ENCODE measurements around the gene ACP7. TPM values are rescaled to one million over a fixed set of nuclear protein-coding genes. Genes with fewer than 3 reads are reported as not detected.
A peak's percentile ranks its signal among the peaks of the same experiment; 100 is the strongest.

Gene ACP7
- total RNA-seq, 1 experiment from 2014 or later = not detected

GRCh38 chr19:39154100-39154628 lies 70.0 kb downstream of the ACP7 start:
- H3K36me3 ChIP-seq = peaks cover 2% of the 10 kb centered on the region
- H3K4me3 ChIP-seq = no peak overlapping the region
- peaks cover 6% of the 10 kb centered on the region for H3K4me1 ChIP-seq
- H3K9me3 ChIP-seq (replicated peaks) = no peaks in the 10 kb centered on the region
- no peak for DNase-seq
- H3K27ac ChIP-seq = no peak overlapping the region
- H3K27me3 ChIP-seq = no peaks in the 10 kb centered on the region

GRCh38 chr19:39154629-39155100 lies 70.5 kb downstream of the ACP7 start:
- no peak overlapping the region for H3K4me3 ChIP-seq
- H3K27me3 ChIP-seq = no peaks in the 10 kb centered on the region
- H3K36me3 ChIP-seq = no peaks in the 10 kb centered on the region
- no peak overlapping the region for H3K27ac ChIP-seq
- no peak for DNase-seq
- H3K4me1 ChIP-seq = peaks cover 6% of the 10 kb centered on the region
- no peaks in the 10 kb centered on the region for H3K9me3 ChIP-seq (replicated peaks)

GRCh38 chr19:39155114-39155700 lies 71.0 kb downstream of the ACP7 start:
- H3K9me3 ChIP-seq (replicated peaks) = no peaks in the 10 kb centered on the region
- H3K27ac ChIP-seq = no peak overlapping the region
- H3K27me3 ChIP-seq = no peaks in the 10 kb centered on the region
- no peak for DNase-seq
- H3K36me3 ChIP-seq = no peaks in the 10 kb centered on the region
- H3K4me1 ChIP-seq = peaks cover 6% of the 10 kb centered on the region
- H3K4me3 ChIP-seq = no peak overlapping the region

- Histone ChIP-seq H3K27ac (no peak overlapping the region), H3K27me3 (no peaks in the 10 kb centered on the region), H3K4me1 (peaks cover 6% of the 10 kb centered on the region), H3K9me3 (replicated peaks) (no peaks in the 10 kb centered on the region), H3K36me3 (no peaks in the 10 kb centered on the region), H3K4me3 (no peak overlapping the region)
- DNase-seq = no peak
Measured at GRCh38 chr19:39155741-39156140, 71.6 kb downstream of the ACP7 start.

GRCh38 chr19:39156326-39157230 lies 72.4 kb downstream of the ACP7 start:
- Histone ChIP-seq H3K4me1 (peaks cover under 1% of the 10 kb centered on the region; the same call in 1 of the 2 replicates), H3K27me3 (no peaks in the 10 kb centered on the region), H3K36me3 (no peaks in the 10 kb centered on the region), H3K4me3 (no peak overlapping the region), H3K27ac (no peak overlapping the region), H3K9me3 (replicated peaks) (no peaks in the 10 kb centered on the region)
- DNase-seq = no peak

- no peaks in the 10 kb centered on the region for H3K27me3 ChIP-seq
- no peaks in the 10 kb centered on the region for H3K4me1 ChIP-seq
- no peaks in the 10 kb centered on the region for H3K36me3 ChIP-seq
- H3K9me3 ChIP-seq (replicated peaks) = no peaks in the 10 kb centered on the region
- no peak for DNase-seq
- no peak overlapping the region for H3K4me3 ChIP-seq
- H3K27ac ChIP-seq = no peak overlapping the region
Measured at GRCh38 chr19:39157275-39157996, 73.3 kb downstream of the ACP7 start.

- no peak for DNase-seq
- Histone ChIP-seq H3K4me1 (no peaks in the 10 kb centered on the region), H3K9me3 (replicated peaks) (no peaks in the 10 kb centered on the region), H3K27ac (no peak overlapping the region), H3K36me3 (no peaks in the 10 kb centered on the region), H3K4me3 (no peak overlapping the region), H3K27me3 (no peaks in the 10 kb centered on the region)
Measured at GRCh38 chr19:39157997-39158389, 73.8 kb downstream of the ACP7 start.

GRCh38 chr19:39158646-39159260 lies 74.6 kb downstream of the ACP7 start:
- H3K4me3 ChIP-seq = no peak overlapping the region
- no peaks in the 10 kb centered on the region for H3K4me1 ChIP-seq
- H3K27me3 ChIP-seq = no peaks in the 10 kb centered on the region
- H3K36me3 ChIP-seq = no peaks in the 10 kb centered on the region
- DNase-seq = no peak
- no peaks in the 10 kb centered on the region for H3K9me3 ChIP-seq (replicated peaks)
- no peak overlapping the region for H3K27ac ChIP-seq

- H3K27me3 ChIP-seq = no peaks in the 10 kb centered on the region
- DNase-seq = peak in 1 of 2 experiments; percentile 40
- H3K4me1 ChIP-seq = no peaks in the 10 kb centered on the region
- no peaks in the 10 kb centered on the region for H3K36me3 ChIP-seq
- no peak overlapping the region for H3K27ac ChIP-seq
- no peak overlapping the region for H3K4me3 ChIP-seq
- H3K9me3 ChIP-seq (replicated peaks) = no peaks in the 10 kb centered on the region
Measured at GRCh38 chr19:39160523-39160861, 76.3 kb downstream of the ACP7 start.

Other genes with a start within 250 kb of the ACP7 start
- gene HNRNPL, start 234.4 kb upstream of the ACP7 start, total RNA-seq (2014; rRNA removed; shearing (Covaris generic)) = 454 and 471 TPM in 2 replicates
- gene RINL, start 206.1 kb upstream of the ACP7 start, total RNA-seq (2014; rRNA removed; shearing (Covaris generic)) = 0.35 and 0.79 TPM in 2 replicates
- gene SIRT2, start 184.8 kb upstream of the ACP7 start, total RNA-seq (2014; rRNA removed; shearing (Covaris generic)) = 42.1 and 44.6 TPM in 2 replicates
- gene NFKBIB, start 184.4 kb upstream of the ACP7 start, total RNA-seq (2014; rRNA removed; shearing (Covaris generic)) = 29.5 and 29.7 TPM in 2 replicates
- 0.43 and 0.79 TPM in 2 replicates for gene CCER2, start 172.2 kb upstream of the ACP7 start, total RNA-seq (2014; rRNA removed; shearing (Covaris generic))
- gene SARS2, start 153.6 kb upstream of the ACP7 start, total RNA-seq (2014; rRNA removed; shearing (Covaris generic)) = 20.0 and 25.7 TPM in 2 replicates
- gene MRPS12, start 153.4 kb upstream of the ACP7 start, total RNA-seq (2014; rRNA removed; shearing (Covaris generic)) = 54.0 and 63.8 TPM in 2 replicates
- 4.6 and 5.3 TPM in 2 replicates for gene FBXO17, start 108.6 kb upstream of the ACP7 start, total RNA-seq (2014; rRNA removed; shearing (Covaris generic))
- 0.71 and 1.0 TPM in 2 replicates for gene FBXO27, start 51.8 kb upstream of the ACP7 start, total RNA-seq (2014; rRNA removed; shearing (Covaris generic))
- gene PAK4, start 41.4 kb downstream of the ACP7 start, total RNA-seq (2014; rRNA removed; shearing (Covaris generic)) = 9.1 and 11.6 TPM in 2 replicates
- gene NCCRP1, start 112.6 kb downstream of the ACP7 start, total RNA-seq (2014; rRNA removed; shearing (Covaris generic)) = 7.6 and 7.8 TPM in 2 replicates
- not detected in 2 replicates for gene SYCN, start 119.9 kb downstream of the ACP7 start, total RNA-seq (2014; rRNA removed; shearing (Covaris generic))
- gene IFNL3, start 160.6 kb downstream of the ACP7 start, total RNA-seq (2014; rRNA removed; shearing (Covaris generic)) = not detected in 2 replicates
- gene IFNL4, start 164.5 kb downstream of the ACP7 start, total RNA-seq (2014; rRNA removed; shearing (Covaris generic)) = not detected in 2 replicates
- not detected in 2 replicates for gene IFNL2, start 184.0 kb downstream of the ACP7 start, total RNA-seq (2014; rRNA removed; shearing (Covaris generic))
- gene IFNL1, start 212.0 kb downstream of the ACP7 start, total RNA-seq (2014; rRNA removed; shearing (Covaris generic)) = not detected in 2 replicates
- 0.59 and 0.66 TPM in 2 replicates for gene LRFN1, start 236.5 kb downstream of the ACP7 start, total RNA-seq (2014; rRNA removed; shearing (Covaris generic))

Data from SJCRH30 (cell line).